HG02678 (cell line): ENCODE data around the gene SECTM1.
"Not testable (repeated sequence)": the region's sequence is repeated elsewhere in the genome, so short reads cannot be mapped to it uniquely, and the experiment has no call there.

Source experiments
- ATAC-seq: cut with Tn5 transposase; IDR thresholded peaks from one replicate; pipeline ENCODE4 v1.9.1; 2021; ENCODE audit warnings: mild to moderate bottlenecking, moderate library complexity; ENCODE audit not compliant: unreplicated experiment

Gene SECTM1

DNA sequence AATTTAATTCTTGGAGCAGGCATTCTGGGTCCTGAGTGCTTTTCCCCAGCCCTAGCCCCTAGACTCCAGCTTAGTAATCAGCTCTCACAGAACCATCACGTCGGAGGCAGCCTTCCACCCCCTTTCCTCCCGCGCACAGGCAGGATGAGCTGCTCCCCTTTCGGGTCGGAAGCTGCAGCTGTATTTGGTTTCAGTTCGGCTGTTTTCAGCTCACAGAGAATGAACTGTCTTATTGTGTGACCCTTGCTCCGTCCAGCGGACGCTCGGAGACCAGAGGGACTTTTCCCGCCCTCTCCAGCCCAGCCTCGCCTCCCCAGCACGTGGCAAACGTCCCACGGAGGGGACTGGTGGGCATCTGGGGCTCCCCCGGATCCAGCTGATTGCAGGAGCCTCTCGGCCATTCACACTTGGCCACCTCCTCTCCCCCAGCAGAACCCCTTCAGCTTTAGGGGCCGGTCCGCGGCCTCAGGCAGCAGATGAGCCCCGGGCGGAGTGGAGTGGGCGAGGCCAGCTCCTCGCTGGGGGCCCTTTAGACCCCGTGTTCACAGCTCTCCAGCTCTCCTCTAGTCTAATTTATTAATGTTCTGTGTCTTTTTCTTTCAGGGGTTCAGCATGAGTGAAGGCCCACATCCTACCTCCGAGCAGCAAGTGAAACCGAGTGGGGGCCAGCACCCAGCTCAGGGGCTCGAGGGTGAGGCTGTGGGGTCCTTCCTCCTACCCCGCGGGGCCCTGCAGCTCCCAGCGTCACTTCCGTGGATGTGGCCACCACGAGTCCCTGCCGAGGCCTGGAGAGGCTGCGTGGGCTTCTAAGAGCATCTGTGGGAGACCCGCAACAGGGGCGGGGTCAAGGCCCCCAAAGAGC is 37.1 kb upstream of the SECTM1 start:
- peak; percentile 69 for ATAC-seq

GRCh38 chr17:82369211-82369610 is 35.6 kb upstream of the SECTM1 start:
- ATAC-seq, result no peak

GRCh38 chr17:82367724-82368524 is 34.4 kb upstream of the SECTM1 start:
- no peak for ATAC-seq

DNA sequence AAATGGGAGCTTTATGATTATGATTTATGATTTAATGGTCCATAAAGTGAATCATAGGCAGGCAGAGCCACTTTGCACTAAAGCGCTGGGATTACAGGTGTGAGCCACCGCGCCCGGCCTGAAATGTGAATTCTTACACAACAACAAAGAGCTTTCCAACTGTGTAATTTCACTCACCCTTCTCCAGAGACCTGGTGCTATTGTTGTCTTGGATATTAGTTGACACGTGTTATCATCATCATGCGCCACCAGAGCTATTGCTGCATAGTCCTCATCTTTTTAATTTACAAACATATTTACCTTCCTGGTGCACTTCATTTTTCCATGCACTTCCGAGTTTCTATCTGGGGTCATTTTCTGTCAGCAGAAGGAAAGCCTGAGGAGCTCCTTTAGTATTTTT is 33.2 kb upstream of the SECTM1 start:
- ATAC-seq, result no peak

DNA sequence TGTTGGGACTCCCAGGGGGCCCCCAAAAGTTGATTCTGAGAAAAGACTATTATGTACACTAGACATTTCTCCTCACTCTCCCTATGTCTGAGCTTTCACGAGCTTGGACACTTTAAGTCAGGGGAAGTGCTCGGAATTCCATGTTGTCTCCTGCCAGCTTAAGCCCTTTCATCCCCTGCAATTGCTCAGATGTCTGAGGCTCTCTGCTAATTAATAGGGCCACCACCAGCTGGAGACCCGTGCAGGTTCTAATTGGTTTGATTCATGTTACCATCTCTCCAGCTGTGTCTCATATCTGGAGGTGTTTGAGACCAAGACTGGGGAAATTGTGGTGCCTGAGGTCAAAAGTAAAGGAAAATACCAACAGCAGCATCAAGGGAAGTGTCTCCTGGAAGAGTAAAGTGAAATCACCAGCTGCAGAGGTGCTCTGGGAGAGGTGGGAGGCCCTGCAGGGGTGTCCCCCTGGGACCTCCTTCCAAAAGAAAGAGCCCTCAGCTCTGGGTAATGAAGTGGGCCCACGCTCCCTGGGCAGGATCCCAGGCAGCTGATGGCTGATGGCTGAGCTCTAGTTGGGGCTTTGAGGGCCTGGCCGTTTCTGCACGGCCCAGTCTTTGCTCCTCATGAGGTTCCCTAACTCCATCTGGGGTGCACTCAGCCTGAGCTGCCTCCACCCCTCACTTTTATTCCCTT is 32.2 kb upstream of the SECTM1 start:
- ATAC-seq, result no peak

DNA sequence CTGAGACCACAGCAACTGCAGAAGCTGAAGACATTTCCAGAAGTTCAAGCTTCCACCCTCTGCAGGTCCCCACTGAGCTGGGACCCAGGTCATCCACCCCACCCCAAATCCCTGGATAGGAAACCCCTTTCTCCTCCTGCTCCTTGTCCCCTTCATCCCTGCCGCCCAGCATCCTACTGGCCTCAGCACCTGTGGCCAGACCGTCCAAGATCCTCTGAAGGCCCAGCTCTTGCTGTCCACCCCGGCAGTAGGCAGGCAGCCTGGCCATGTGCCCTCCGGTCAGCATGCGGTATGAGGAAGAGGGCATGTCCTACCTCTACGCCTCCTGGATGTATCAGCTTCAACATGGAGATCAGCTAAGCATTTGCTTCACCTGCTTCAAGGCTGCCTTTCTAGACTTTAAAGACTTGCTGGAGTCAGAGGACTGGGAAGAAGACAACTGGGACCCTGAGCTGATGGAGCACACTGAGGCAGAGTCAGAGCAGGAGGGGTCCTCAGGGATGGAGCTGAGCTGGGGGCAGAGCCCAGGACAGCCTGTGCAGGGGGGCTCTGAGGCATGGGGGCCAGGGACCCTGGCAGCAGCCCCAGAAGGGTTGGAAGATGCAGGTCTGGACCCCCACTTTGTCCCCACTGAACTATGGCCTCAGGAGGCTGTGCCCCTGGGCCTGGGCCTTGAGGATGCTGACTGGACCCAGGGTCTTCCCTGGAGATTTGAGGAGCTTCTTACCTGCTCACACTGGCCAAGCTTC is 28.5 kb upstream of the SECTM1 start:
- no peak for ATAC-seq

DNA sequence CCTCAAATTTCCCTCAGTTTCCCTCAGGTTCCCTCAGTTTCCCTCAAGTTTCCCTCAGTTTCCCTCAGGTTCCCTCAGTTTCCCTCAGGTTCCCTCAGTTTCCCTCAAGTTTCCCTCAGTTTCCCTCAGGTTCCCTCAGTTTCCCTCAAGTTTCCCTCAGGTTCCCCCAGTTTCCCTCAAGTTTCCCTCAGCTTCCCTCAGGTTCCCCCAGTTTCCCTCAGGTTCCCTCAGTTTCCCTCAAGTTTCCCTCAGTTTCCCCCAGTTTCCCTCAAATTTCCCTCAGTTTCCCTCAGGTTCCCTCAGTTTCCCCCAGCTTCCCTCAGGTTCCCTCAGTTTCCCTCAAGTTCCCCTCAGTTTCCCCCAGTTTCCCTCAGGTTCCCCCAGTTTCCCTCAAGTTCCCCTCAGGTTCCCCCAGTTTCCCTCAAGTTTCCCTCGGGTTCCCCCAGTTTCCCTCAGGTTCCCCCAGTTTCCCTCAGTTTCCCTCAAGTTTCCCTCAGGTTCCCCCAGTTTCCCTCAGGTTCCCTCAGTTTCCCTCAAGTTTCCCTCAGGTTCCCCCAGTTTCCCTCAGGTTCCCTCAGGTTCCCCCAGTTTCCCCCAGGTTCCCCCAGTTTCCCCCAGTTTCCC is 26.0 kb upstream of the SECTM1 start:
- ATAC-seq, result not testable (repeated sequence)

GRCh38 chr17:82358465-82359350 is 25.1 kb upstream of the SECTM1 start, which contains the start of gene TEX19:
Gene TEX19, plus strand, starts transcription at chr17:82359247. Its CDS starts 2,904 bp downstream, at chr17:82362151.
- no peak for ATAC-seq

- no peak for ATAC-seq
Observed at GRCh38 chr17:82357394-82357793, 23.8 kb upstream of the SECTM1 start.

DNA sequence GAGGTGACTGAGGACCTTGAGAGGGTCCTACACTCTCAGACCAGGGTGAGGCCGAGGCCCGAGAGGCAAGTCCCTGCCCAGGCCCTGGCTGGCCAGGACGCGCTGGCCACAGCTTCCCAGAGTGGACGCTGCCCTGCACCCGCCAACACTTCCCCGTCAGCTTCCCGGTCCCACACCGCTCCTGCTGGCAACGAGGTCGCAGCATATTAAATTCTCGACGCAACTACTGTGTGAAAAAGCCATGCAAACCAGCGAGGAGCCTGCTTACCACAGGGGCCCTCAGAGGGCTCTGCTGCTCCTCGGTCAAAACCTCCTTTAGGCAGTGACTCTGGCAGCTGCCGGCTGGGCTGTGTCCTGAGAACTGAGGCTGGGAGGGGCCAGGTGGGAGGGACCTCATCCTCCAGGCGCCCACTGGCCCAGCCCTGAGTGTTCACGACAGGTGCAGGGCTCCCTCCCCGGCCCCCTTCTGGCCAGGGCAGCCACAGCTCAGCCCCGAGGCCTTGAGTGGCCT is 23.3 kb upstream of the SECTM1 start:
- no peak for ATAC-seq

DNA sequence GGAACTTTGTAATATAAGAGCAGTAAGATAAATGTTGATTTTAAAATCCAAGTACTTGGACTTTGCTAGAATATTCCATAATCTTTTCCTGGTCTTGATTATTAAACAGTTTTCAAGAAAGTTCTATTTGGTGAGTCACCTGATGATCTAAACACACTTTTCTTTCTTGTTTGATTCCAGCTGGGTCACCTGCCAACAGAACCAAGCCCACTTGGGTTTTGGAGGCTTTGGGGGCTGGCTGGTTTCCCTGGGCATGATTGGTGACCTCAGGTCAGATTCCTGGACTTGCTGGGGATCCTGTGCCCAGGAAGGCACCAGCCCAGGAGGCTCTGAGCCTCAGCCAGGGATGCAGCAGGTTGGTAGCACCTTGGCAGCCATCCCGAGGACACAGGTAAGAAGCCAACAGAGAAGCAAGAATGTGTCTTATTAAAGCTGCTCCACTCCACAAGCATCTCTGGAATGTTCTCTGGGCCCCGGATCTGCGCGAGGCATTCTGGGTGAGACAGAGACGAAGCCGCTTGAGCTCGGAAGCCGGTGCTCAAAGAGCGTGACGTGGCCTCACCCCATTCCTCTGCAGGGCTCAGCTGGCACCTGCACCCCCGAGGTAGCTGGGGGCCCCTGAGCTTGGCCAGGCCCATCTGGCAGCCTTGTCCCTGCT is 22.3 kb upstream of the SECTM1 start:
- ATAC-seq, result no peak

GRCh38 chr17:82354804-82355308 is 21.3 kb upstream of the SECTM1 start:
- no peak for ATAC-seq

GRCh38 chr17:82353484-82353883 is 19.9 kb upstream of the SECTM1 start:
- ATAC-seq, result no peak

- peak; percentile 41 for ATAC-seq
Observed at GRCh38 chr17:82351713-82352488, 18.3 kb upstream of the SECTM1 start.

GRCh38 chr17:82351254-82351712 is 17.7 kb upstream of the SECTM1 start:
- peak; percentile 54 for ATAC-seq

DNA sequence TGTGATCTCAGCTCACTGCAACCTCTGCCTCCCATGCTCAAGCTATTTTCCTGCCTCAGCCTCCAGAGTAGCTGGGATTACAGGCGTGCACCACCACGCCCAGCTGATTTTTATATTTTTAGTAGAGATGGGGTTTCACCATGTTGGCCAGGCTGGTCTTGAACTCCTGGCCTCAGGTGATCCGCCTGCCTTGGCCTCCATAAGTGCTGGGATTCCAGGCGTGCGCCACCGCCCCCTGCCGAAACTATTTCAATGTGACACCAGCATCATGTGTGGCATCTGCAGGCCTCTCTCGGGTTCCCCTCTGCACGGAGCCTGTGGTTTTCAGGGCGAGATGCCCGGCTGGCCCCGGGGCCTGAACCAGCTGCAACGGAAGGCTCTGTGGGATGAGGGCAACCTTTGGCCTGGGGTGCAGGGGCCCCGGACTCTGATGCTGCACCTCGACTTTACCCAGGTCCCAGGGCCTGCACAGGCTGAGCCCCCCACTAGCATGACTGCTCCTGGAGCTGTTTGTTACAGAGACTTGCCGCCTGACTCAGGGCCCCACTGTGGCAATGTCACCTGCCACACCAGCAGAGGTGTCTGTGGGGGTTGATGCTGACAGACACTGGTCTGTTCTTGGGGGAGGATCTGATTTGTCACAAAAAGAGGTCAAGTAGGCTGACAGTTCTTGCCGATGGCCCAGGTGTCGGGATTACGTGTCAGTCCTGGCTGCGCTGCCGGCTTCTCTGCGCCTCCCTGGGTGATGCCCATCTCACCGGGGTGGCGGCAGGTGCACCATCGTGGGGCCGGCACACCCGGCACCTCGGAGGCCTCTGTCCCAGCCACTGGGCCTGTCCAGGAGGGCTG is 16.8 kb upstream of the SECTM1 start:
- ATAC-seq, result no peak
